Stomach (tissue), 9 donors: ENCODE data around the gene LIM2. TPM values are rescaled to one million over a fixed set of nuclear protein-coding genes. Genes with fewer than 3 reads are reported as not detected.
"Not testable (repeated sequence)": the region's sequence is repeated elsewhere in the genome, so short reads cannot be mapped to it uniquely, and the experiment has no call there.

Source experiments
- DNase-seq, 2 donors: peaks; one replicate each; pipeline versions ENCODE4 v3.0.0 to v3.0.0-alpha.2; 2013 to 2019
- H3K27ac ChIP-seq, 5 donors: fragments of 200-600 bp in 4 of 5; sonication (generic) in 4 of 5; one replicate each; pipeline ENCODE4 v1.5.1; 2013 to 2019; ENCODE audit warnings: mild to moderate bottlenecking in 1 of 5, moderate library complexity in 1 of 5
- H3K27me3 ChIP-seq, 3 donors: fragments of 200-600 bp; sonication (generic); one replicate each; pipeline ENCODE4 v1.5.1; 2017 to 2019; ENCODE audit warnings: mixed run types in 1 of 3
- H3K36me3 ChIP-seq, 4 donors: fragments of 200-600 bp; sonication (generic); 1 replicate in 3 of 4; 2 replicates in 1 of 4; pipeline ENCODE4 v1.5.1; 2016 to 2019
- H3K4me1 ChIP-seq, 4 donors: fragments of 200-600 bp; sonication (generic); one replicate each; pipeline ENCODE4 v1.5.1; 2016 to 2019
- H3K4me3 ChIP-seq, 4 donors: fragments of 200-600 bp; sonication (generic) in 3 of 4; one replicate each; pipeline ENCODE4 v1.5.1; 2016 to 2019; ENCODE audit warnings: mild to moderate bottlenecking in 1 of 4
- H3K9me3 ChIP-seq, 4 donors: fragments of 200-600 bp; sonication (generic); one replicate each; pipeline ENCODE4 v1.5.1; 2016 to 2019
- EP300 ChIP-seq: sonication (generic); formaldehyde crosslinking; IDR thresholded peaks from one replicate; pipeline ENCODE4 v1.6.1; 2017; ENCODE audit warnings: antibody characterized with exemption
- POLR2A ChIP-seq, 4 donors: fragments of 450-650 bp; IDR thresholded peaks; one replicate each; pipeline ENCODE4 v1.6.1; 2016; ENCODE audit warnings: antibody characterized with exemption in 4 of 4, control low read depth in 2 of 4, mild to moderate bottlenecking in 1 of 4, moderate library complexity in 1 of 4
- POLR2AphosphoS5 ChIP-seq, 3 donors: sonication (generic); formaldehyde crosslinking; IDR thresholded peaks; one replicate each; pipeline ENCODE4 v1.6.1; 2016; ENCODE audit warnings: antibody characterized with exemption in 3 of 3
- WGBS, 5 donors: extraction: QIAGEN DNeasy Blood & Tissue Kit in 3 of 5; methylation state at CpG; one replicate each; pipeline versions ENCODE4 v1.1.5 to v1.1.7; 2013 to 2018; 5-methylcytosine and 5-hydroxymethylcytosine counted together
- intact Hi-C: fragments of 100-400 bp; cut with DNase I; formaldehyde crosslinking; loops from one replicate; pipeline ENCODE4 v1.15.1; 2023; ENCODE audit warnings: low total_unique reads
- polyA plus RNA-seq, 3 donors: library from polyadenylated mRNA; stranded (reverse); fragments of 200-250 nt; gene quantifications; one replicate each; pipeline ENCODE4 v1.2.3, GENCODE V29; 2013
- total RNA-seq, 5 donors: library from RNA; depleted of rRNA; stranded (reverse); fragments of >200 nt; gene quantifications; one replicate each; pipeline versions ENCODE4 v1.1.0 to v1.2.3, GENCODE V29; 2014 to 2016
- TF ChIP-seq, protein P1 (sequence below), 7 experiments: fragments of 450-650 bp in 4 of 7; fragments of 200-600 bp in 3 of 7; sonication (generic) in 3 of 7; IDR thresholded peaks; one replicate each; pipeline ENCODE4 v1.5.1; 2016 to 2019; ENCODE audit warnings: antibody characterized with exemption in 7 of 7, control low read depth in 2 of 7, mild to moderate bottlenecking in 1 of 7
- donor health status: healthy with polysubstance abuse.
- donor health status: Bipolar disorder and iron deficiency.
- donor health status: healthy.

Gene LIM2
- total and polyA plus RNA-seq, 8 donors, result not detected

DNA sequence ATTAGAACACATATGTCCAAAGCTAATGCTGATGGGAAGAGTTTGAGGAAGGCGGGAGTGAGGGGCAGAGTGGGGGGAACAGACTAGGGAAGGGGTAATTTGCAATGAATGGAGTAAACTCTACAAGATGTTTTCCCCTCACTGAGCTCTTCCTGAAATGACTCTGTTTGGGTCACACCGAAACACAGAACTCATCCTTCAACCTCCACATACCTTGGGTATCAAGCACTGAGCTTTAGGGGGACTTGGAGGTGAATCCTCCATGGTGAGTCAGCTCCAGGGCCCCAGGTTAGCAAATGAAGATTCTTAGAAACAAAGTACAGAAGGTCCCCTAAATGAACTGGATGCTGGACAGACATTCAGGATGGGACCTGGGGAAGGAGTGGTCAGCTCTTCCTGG, 30.9 kb upstream of the LIM2 start:
- Histone ChIP-seq H3K4me1 (peaks cover 0 to 7% (median 2%) of the 10 kb centered on the region in 4 donors), H3K36me3 (no peaks in the 10 kb centered on the region), H3K27ac (no peak overlapping the region), H3K4me3 (no peak overlapping the region), H3K9me3 (no peaks in the 10 kb centered on the region), H3K27me3 (peaks cover 3 to 76% (median 11%) of the 10 kb centered on the region in 3 donors)
- 71 to 97% (median 85%) methylated on average over 2 of the region's 2 CpGs for WGBS, 5 donors
- intact Hi-C loops, result no loop called here
- TF ChIP-seq POLR2AphosphoS5 (IDR thresholded peaks at IDR 0.05), result no peak
- TF ChIP-seq, protein P1, sequence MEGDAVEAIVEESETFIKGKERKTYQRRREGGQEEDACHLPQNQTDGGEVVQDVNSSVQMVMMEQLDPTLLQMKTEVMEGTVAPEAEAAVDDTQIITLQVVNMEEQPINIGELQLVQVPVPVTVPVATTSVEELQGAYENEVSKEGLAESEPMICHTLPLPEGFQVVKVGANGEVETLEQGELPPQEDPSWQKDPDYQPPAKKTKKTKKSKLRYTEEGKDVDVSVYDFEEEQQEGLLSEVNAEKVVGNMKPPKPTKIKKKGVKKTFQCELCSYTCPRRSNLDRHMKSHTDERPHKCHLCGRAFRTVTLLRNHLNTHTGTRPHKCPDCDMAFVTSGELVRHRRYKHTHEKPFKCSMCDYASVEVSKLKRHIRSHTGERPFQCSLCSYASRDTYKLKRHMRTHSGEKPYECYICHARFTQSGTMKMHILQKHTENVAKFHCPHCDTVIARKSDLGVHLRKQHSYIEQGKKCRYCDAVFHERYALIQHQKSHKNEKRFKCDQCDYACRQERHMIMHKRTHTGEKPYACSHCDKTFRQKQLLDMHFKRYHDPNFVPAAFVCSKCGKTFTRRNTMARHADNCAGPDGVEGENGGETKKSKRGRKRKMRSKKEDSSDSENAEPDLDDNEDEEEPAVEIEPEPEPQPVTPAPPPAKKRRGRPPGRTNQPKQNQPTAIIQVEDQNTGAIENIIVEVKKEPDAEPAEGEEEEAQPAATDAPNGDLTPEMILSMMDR (IDR thresholded peaks at IDR 0.05), result no peak
- no peak for DNase-seq

DNA sequence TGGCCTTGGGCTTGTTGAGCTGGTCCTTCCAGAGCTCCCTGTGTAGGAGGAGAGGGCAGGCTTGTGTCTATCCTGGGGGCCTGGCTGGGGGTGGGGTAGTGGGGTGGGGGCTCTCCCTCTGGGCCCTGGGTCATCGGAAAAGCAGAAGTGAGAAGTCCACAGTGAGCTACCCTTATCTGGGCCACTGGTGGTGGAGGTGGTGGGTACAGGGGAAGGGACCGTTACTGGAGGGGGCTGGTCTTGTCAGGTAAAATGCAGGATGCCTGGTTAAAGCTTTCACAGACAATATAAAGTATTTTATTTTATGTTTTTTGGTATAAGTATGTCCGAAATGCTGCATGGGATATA, 30.0 kb upstream of the LIM2 start:
- H3K36me3 ChIP-seq, result no peaks in the 10 kb centered on the region
- H3K27me3 ChIP-seq, result peaks cover 3 to 75% (median 11%) of the 10 kb centered on the region in 3 donors
- WGBS, 5 donors, result 55 to 73% (median 59%) methylated on average over 3 of the region's 3 CpGs
- H3K4me1 ChIP-seq, result peaks cover 0 to 7% (median 2%) of the 10 kb centered on the region in 4 donors
- no peak for DNase-seq
- H3K9me3 ChIP-seq, result no peaks in the 10 kb centered on the region
- TF ChIP-seq EP300 (no peak), POLR2AphosphoS5 (IDR thresholded peaks at IDR 0.05) (no peak), POLR2A (IDR thresholded peaks at IDR 0.05) (no peak)
- TF ChIP-seq, protein P1 (IDR thresholded peaks at IDR 0.05), result no peak
- peak overlapping the region in 2 of 5 donors; percentile 65 to 71 for H3K27ac ChIP-seq
- H3K4me3 ChIP-seq, result no peak overlapping the region
- intact Hi-C loops, result no loop called here

DNA sequence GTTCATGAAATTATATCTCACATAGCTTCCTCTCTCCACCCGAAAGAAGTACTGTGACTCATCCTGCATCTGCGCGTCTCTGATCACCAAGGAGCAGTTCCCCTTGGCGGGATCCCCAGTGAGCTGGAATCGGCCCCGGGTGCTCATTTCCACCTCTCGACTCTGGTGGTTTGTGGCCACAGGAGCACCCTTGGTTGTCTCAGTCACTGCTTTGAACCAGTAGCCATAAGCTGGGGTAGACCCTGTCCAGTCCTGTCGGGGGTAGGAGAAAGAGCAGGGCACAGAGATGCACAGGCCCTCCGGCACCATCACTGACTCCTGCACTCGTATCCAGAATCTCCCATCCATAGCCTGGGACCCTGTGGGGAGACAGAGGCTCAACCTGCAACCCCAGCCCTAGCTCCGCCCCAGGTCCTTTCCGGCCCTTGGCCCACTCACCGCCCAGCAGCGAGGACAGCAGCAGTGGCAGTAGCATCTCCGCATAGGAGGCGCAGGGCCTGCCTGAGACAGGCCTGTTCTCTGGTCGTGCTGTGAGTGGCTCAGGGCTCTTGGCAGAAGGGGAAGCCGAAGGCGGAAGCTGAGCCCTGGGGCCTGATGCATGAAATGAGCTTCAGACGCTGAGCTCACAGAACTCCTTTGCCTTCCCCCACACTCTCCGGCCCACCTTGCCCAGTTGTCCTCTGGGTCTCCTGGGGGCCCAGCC, 29.5 kb upstream of the LIM2 start, which contains the start of gene SIGLEC10:
Gene SIGLEC10 (minus strand): TSS at position 536 of the 703 bp plus-strand sequence. CDS start 61 bp downstream, at position 475.
- peak; percentile 37 to 41 for DNase-seq
- no peaks in the 10 kb centered on the region for H3K9me3 ChIP-seq
- peak within 1 kb of the TSS in 2 of 5 donors; percentile 65 to 71 for H3K27ac ChIP-seq
- H3K27me3 ChIP-seq, result peaks cover 3 to 69% (median 11%) of the 10 kb centered on the region in 3 donors
- WGBS, 5 donors, result 57 to 67% (median 61%) methylated on average over 21 of the region's 21 CpGs
- TF ChIP-seq EP300, result no peak
- intact Hi-C loops, result no loop called here
- peak within 1 kb of the TSS in 1 of 4 donors; percentile 16 for H3K4me3 ChIP-seq
- no peaks in the 10 kb centered on the region for H3K36me3 ChIP-seq
- peaks cover 0 to 7% (median 2%) of the 10 kb centered on the region in 4 donors for H3K4me1 ChIP-seq

DNA sequence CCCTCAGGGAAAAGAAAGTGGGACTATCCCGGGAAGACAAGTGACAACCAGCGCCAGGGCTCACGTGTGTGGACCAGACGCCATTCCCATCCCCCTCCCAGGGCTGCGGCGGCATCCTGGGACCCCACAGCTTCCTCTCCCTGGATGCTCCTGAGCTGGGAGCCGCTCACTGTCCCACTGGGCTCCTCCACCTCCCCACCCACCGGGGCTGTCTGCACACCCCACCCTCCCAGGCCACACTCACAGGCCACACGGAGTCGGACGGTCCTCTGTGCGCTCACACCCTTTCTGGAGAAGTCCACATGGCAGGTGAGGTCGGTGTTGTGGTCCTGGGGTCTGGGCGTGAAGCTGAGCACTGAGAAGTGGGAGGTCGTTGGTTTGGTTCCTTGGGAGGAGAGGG, 28.6 kb upstream of the LIM2 start:
- H3K9me3 ChIP-seq, H3K4me1 ChIP-seq, DNase-seq, intact Hi-C loops, H3K4me3 ChIP-seq, H3K36me3 ChIP-seq: not testable (repeated sequence)
- peak overlapping the region in 2 of 5 donors; percentile 65 to 71 for H3K27ac ChIP-seq
- H3K27me3 ChIP-seq, result peaks cover 3 to 61% (median 6%) of the 10 kb centered on the region in 3 donors
- WGBS, 5 donors, result 54 to 76% (median 68%) methylated on average over 4 to 15 of the region's 15 CpGs

DNA sequence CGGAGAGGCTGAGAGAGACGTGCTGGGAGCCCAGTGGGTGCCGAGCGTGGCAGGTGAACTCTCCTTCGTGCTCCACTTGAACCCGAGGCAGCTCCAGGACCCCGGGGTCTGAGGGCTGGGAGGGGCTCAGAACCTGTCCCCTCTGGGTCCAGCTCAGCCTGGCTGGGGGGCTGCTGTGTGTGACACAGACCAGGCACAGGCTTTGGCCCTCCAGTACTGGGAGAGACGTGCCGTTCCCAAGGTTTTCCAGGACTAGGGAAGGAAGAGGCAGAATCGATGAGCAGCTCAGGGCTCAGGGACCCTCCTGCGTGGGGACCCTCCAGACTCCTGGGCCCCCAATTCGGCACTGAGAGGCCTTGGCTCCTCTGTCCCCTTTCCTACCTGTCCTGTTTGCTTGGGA, 27.4 kb upstream of the LIM2 start:
- no peak for TF ChIP-seq POLR2AphosphoS5 (IDR thresholded peaks at IDR 0.05)
- no peak for TF ChIP-seq POLR2A (IDR thresholded peaks at IDR 0.05)
- TF ChIP-seq, protein P1 (IDR thresholded peaks at IDR 0.05), result no peak
- TF ChIP-seq EP300, result no peak
- Histone ChIP-seq H3K9me3 (no peaks in the 10 kb centered on the region), H3K36me3 (no peaks in the 10 kb centered on the region), H3K27me3 (peaks cover 0 to 53% (median 0%) of the 10 kb centered on the region in 3 donors), H3K4me1 (peaks cover 0 to 4% (median 0%) of the 10 kb centered on the region in 4 donors), H3K27ac (no peak overlapping the region), H3K4me3 (no peak overlapping the region)
- intact Hi-C loops, result no loop called here
- 80 to 89% (median 82%) methylated on average over 12 of the region's 12 CpGs for whole genome bisulfite sequencing, 5 donors
- DNase-seq, result no peak
